Right lobe of liver (tissue), 6 donors: ENCODE data around the gene GABRA4. TPM values are rescaled to one million over a fixed set of nuclear protein-coding genes. Genes with fewer than 3 reads are reported as not detected.

Experiments used
- ATAC-seq, 4 donors: fragments of 200-7000 bp; cut with Tn5 transposase; one replicate each; pipeline ENCODE4 v1.9.1; 2020; ENCODE audit warnings: mild to moderate bottlenecking in 4 of 4, moderate library complexity in 4 of 4
- DNase-seq, 3 donors: peaks; one replicate each; pipeline ENCODE4 v3.0.0-alpha.2; 2020
- H3K27ac ChIP-seq, 3 donors: fragments of 200-600 bp; one replicate each; pipeline ENCODE4 v1.8.0; 2022
- H3K27me3 ChIP-seq, 2 donors: fragments of 200-600 bp; one replicate each; pipeline ENCODE4 v1.8.0; 2022
- H3K36me3 ChIP-seq, 4 donors: fragments of 200-600 bp; sonication (generic) in 1 of 4; one replicate each; pipeline versions ENCODE4 v1.5.1 to v1.8.0; 2017 to 2022; ENCODE audit warnings: control low read depth in 1 of 4
- H3K4me1 ChIP-seq, 4 donors: fragments of 200-600 bp; sonication (generic) in 1 of 4; one replicate each; pipeline versions ENCODE4 v1.5.1 to v1.8.0; 2017 to 2022; ENCODE audit warnings: control low read depth in 1 of 4
- H3K4me3 ChIP-seq, 3 donors: fragments of 200-600 bp; one replicate each; pipeline ENCODE4 v1.8.0; 2022
- H3K9me3 ChIP-seq, 4 donors: fragments of 200-600 bp; sonication (generic) in 1 of 4; one replicate each; pipeline versions ENCODE4 v1.5.1 to v1.8.0; 2017 to 2022; ENCODE audit warnings: control low read depth in 1 of 4
- POLR2A ChIP-seq: fragments of 450-650 bp; IDR thresholded peaks from one replicate; pipeline ENCODE4 v1.6.1; 2017; ENCODE audit warnings: antibody characterized with exemption, mild to moderate bottlenecking
- WGBS: methylation state at CpG from one replicate; pipeline ENCODE4 v1.1.6; 2018; ENCODE audit warnings: low coverage, low lambda C conversion rate; ENCODE audit not compliant: insufficient coverage; ENCODE audit errors: missing lambda C conversion rate; 5-methylcytosine and 5-hydroxymethylcytosine counted together
- intact Hi-C, 2 donors: fragments of 100-400 bp; cut with DNase I; formaldehyde crosslinking; loops; one replicate each; pipeline versions ENCODE4 v1.11.2 to v1.14.1; 2022
- total RNA-seq, 6 experiments: library from RNA; depleted of rRNA in 2 of 6; stranded (reverse); fragments of >200 nt in 2 of 6; fragmentation: NEBNext Ultra II Directional in 3 of 6; extraction: Animal tissue kit (Norgen Biotek cat#: 25700) in 3 of 6; gene quantifications; one replicate each; pipeline versions ENCODE4 v1.1.0 to v1.2.4, GENCODE V29; 2016 to 2023
- TF ChIP-seq, protein P1 (sequence below), 4 donors: fragments of 200-600 bp in 3 of 4; fragments of 450-650 bp in 1 of 4; IDR thresholded peaks; one replicate each; pipeline versions ENCODE4 v1.5.1 to v1.8.0; 2016 to 2022; ENCODE audit warnings: antibody characterized with exemption in 4 of 4, mild to moderate bottlenecking in 2 of 4
- donor health status: DM: no; HTN: yes; CAD: no.
- donor health status: DM: no; HTN: no; CAD: no.
- donor health status: DM: no; HTN: no; CAD: no.
- donor health status: DM: no; HTN: yes; CAD: no.
- donor health status: DM: no; HTN: yes; CAD: no.

The GABRA4 gene
- total RNA-seq, 6 experiments from 2014 or later, result 0.12 TPM; not detected in 5

DNA sequence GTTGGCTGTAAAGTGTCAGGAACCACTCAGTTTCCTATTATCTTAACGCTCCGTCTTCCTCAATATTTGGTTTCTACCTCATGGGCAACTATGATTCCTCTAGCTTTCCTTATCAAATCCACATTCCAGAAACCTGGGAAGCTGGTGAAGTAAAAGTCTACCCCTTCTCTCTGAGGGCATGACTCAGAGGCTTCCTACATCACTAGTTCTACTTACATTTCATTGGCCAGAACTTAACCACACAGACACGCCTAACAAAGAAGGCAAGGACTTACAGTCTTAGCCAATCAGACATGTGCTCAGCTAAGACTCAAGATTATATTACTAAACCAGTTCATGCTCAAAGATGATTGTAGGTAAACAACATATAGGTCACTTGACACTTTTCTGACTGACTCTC is 114.7 kb downstream of the GABRA4 start:
- no peaks in the 10 kb centered on the region for H3K36me3 ChIP-seq
- no peak overlapping the region for H3K27ac ChIP-seq
- no peak for DNase-seq
- no peak for TF ChIP-seq POLR2A
- TF ChIP-seq, protein P1, sequence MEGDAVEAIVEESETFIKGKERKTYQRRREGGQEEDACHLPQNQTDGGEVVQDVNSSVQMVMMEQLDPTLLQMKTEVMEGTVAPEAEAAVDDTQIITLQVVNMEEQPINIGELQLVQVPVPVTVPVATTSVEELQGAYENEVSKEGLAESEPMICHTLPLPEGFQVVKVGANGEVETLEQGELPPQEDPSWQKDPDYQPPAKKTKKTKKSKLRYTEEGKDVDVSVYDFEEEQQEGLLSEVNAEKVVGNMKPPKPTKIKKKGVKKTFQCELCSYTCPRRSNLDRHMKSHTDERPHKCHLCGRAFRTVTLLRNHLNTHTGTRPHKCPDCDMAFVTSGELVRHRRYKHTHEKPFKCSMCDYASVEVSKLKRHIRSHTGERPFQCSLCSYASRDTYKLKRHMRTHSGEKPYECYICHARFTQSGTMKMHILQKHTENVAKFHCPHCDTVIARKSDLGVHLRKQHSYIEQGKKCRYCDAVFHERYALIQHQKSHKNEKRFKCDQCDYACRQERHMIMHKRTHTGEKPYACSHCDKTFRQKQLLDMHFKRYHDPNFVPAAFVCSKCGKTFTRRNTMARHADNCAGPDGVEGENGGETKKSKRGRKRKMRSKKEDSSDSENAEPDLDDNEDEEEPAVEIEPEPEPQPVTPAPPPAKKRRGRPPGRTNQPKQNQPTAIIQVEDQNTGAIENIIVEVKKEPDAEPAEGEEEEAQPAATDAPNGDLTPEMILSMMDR (IDR thresholded peaks at IDR 0.05), result no peak
- no peak overlapping the region for H3K4me3 ChIP-seq
- 83% methylated on average over 3 of the region's 3 CpGs for WGBS
- intact Hi-C loops, result no loop called here
- no peaks in the 10 kb centered on the region for H3K27me3 ChIP-seq
- no peak for ATAC-seq
- no peaks in the 10 kb centered on the region for H3K9me3 ChIP-seq
- H3K4me1 ChIP-seq, result no peaks in the 10 kb centered on the region

- H3K4me3 ChIP-seq, result no peak overlapping the region
- 36% methylated on average over 1 of the region's 1 CpG for WGBS
- H3K9me3 ChIP-seq, result no peaks in the 10 kb centered on the region
- intact Hi-C loops, result no loop called here
- H3K4me1 ChIP-seq, result no peaks in the 10 kb centered on the region
- TF ChIP-seq, protein P1 (IDR thresholded peaks at IDR 0.05), result no peak
- TF ChIP-seq POLR2A, result no peak
- ATAC-seq (no peak), DNase-seq (no peak)
- no peaks in the 10 kb centered on the region for H3K27me3 ChIP-seq
- no peak overlapping the region for H3K27ac ChIP-seq
- no peaks in the 10 kb centered on the region for H3K36me3 ChIP-seq
Observed at GRCh38 chr4:46874811-46875210, 118.6 kb downstream of the GABRA4 start.

DNA sequence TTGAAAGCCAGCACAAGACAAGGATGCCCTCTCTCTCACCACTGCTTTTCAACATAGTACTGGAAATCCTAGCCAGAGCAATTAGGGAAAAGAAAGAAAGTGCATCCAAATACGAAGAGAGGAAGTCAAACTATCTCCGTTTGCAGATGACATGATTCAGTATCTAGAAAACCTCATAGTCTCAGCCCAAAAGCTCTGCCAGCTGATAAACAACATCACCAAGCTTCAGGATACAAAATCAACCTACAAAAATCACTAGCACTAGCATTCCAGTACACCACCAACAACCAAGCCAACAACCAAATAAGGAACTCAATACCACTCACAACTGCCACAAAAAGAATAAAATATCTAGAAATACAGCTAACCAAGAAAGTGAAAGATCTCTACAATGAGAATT is 123.0 kb downstream of the GABRA4 start:
- Histone ChIP-seq H3K27ac (no peak overlapping the region), H3K36me3 (no peaks in the 10 kb centered on the region), H3K4me3 (no peak overlapping the region), H3K27me3 (no peaks in the 10 kb centered on the region), H3K9me3 (no peaks in the 10 kb centered on the region), H3K4me1 (no peaks in the 10 kb centered on the region)
- DNase-seq (no peak), ATAC-seq (no peak)
- 29% methylated on average over 1 of the region's 2 CpGs for WGBS
- no peak for TF ChIP-seq POLR2A
- TF ChIP-seq, protein P1 (IDR thresholded peaks at IDR 0.05), result no peak
- intact Hi-C loops, result no loop called here

Other genes with a start within 250 kb of the GABRA4 start
- not detected for gene COX7B2, start 84.3 kb downstream of the GABRA4 start, total RNA-seq
- gene GABRB1, start 38.0 kb upstream of the GABRA4 start, total RNA-seq, result under 1 TPM in 1 of 6 experiments, not detected in 5; 0.43 TPM